Putamen (tissue), 1 donor: ENCODE data around the gene ATG7.
"Not testable (repeated sequence)": the region's sequence is repeated elsewhere in the genome, so short reads cannot be mapped to it uniquely, and the experiment has no call there.

Experiments
- DNase-seq: peaks from one replicate; pipeline ENCODE4 v3.0.0-alpha.2; 2016; ENCODE audit warnings: low spot score

The ATG7 gene

DNA sequence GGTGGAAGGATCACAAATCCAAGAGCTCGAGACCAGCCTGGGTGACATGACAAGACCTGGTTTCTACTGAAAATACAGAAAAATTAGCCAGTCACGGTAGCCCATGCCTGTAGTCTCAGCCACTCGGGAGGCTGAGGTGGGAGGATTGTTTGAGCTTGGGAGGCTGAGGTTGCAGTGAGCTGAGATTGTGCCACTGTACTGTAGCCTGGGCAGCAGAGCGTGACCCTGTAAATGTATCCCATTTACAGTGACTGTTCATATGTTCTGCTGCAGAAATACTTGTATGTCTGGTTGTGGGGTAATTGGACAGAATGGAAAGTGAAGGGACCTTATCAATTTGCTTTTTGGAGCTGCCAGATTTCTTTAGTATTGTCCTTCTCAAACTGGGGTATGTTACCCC, 24.9 kb downstream of the ATG7 start:
- DNase-seq, result no peak

DNA sequence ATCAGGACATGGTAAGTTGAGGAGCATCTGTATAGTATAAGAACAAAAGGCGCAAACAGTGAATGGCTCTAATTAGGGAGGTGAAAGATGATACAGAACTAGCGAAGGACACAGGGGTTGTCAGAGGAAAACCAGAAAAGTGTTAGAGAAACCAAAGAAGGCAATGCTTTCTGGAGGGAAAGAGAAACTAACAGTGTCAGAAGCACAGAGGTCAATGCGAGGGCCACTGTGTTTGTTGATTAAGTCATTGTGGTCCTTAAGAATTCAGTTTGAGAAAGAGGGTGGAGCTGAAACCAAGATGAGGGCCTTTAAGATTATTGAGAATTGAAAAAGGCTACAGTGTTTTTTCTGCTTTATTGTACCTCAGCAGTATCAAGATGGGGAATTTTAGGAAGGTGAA, 28.8 kb downstream of the ATG7 start:
- DNase-seq, result no peak

DNA sequence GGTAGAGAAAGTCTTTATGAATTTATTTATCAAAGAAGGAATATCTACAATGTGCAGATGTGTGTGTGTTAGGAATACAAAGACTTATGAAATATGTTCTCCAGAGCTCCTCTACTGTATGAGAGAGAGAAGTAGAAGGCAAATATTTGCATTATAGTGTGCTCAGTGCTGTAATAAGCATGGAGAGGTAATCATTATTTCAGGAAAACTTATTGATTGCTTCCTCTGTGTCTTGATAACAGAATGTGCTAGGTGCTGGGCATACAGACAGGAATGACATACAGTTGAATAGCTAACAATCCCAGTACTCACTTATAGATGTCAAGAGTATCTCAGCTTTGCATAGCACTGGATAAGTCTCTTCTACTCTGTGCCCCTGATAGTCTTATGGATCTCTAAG, 30.2 kb downstream of the ATG7 start:
- no peak for DNase-seq

DNA sequence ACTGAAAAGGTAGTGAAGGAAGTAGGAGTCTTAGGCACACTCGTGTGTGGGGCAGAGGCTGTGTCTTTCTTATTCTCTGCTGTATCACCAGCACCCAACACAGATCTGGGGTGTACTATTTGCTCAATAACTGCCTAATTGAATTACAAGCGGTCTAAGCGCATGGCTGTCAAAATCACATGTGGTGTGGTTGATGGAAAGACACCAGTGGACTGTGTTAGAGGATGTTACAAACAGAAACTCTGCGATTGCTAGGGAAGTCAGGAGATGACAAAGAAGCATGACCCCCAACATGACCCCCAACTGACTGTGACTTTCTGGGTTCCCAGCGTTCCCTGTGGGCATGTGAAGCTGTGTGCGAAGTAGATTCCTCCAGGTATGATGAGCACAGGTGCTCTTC, 32.0 kb downstream of the ATG7 start:
- no peak for DNase-seq

DNA sequence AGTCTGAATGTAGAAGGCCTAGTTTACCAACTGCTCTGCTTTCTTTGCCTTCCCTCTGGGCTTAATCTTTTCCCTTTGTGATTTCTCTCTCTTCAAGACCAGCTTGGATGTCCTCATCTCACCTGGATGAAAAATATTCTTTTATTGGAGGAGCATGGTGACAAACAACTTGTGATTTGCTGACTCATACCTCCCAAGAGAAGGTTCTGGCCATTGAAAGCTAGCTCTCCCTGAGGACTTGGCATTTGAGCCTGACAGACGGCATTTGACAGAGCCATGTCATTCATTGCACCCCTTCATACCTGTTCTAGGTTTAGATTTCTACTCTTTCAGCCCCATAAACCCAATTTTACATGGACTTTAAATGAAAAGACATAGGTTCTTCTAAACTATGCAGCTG, 33.3 kb downstream of the ATG7 start:
- DNase-seq, result no peak

DNA sequence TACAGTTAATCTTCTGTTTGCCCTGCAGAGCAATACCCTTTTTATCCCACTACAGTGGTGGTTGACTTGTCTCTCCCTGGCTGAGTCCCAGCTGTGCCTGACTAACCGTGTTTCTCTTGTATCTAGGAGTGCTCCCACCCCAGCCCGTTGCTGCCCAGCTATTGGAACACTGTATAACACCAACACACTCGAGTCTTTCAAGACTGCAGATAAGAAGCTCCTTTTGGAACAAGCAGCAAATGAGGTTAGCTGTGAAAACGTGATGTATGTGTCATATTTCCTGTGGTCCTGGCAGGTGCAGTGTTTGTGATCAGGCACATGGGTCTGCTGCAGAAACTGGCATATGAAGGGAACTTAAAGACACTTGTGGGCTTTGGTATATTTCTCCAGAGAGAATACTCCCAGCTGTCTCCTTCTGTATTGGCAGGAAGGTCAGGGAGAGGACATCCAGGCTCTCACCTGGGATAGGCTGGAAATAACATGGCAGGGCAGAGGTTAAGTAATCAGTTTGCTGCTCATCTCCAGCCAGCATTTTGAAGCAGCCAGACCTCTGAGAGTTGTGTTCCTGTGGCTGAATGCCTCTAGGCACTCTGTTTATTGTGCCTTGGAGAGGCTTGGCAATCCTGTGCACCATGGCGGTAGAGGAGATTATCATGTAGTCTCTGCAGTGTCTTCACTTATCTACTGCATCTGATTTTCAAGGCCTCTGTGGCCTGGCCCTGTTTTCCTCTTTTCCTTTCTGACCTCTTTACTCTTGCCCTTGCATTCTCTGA, 34.8 kb downstream of the ATG7 start:
- no peak for DNase-seq

DNA sequence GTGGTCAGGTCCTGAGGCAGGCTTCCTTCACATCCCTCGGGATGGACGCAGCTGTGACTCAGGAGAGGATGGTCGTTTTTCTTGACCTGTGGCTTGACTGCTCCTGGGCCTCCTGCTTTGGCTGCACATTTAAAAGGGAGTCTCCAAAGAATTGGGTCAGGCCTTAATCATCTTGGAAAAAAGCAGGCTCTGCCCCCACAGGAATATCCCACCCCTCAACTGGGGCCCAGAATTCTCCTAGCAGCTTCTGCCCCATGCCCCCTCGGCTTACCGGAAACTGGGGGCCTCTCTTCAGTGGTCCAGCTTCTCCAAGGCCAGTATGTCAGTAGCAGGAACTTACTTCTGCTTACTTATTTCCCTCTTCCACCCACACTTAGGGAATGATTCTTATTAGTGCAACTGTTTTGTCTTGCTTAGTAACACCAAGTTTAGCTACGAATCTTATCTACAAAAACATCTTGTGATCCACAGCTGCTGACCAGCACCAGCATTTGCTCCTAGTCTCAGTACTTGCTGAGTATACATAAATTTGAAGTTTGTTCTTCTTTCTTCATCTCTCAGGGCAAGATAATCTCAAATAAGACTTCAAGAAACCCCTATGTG, 35.7 kb downstream of the ATG7 start:
- DNase-seq, result no peak

DNA sequence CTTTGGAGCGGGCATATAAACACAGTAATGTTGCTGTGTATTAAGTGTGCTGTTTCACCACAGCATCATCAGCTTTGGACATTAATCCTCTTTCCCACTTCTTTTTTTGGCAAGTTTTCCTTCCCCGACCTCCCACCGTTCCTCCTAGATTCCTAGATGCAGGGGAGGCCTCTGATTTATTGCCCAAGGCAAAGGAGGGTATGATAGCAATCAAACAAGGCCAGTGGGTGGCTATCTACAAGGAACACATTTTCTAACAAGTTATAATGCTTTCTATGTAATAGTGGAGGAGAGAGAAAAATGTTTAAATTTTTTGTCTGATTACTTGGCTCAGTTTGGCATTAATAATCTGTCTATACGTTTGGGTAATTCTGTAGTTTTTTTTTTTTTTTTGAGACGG, 38.1 kb downstream of the ATG7 start:
- no peak for DNase-seq

DNA sequence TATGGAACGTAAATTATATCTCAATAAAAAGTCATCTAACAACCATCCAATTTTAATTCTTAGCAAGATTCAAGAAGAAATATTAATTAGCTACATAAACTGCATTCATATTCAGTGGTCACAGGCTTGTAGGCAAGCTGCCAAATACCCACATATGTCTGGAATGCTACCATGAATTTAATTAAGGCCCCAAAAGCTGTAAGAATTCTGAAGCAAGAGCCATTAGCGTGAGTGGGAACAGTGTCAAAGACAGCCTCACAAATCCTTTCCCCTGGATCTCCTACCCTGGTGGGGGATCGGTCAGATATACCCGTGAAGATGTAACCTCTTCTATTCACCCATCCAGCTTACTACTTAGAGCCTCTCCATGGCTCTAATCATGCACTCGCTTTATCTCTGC, 40.0 kb downstream of the ATG7 start:
- no peak for DNase-seq

DNA sequence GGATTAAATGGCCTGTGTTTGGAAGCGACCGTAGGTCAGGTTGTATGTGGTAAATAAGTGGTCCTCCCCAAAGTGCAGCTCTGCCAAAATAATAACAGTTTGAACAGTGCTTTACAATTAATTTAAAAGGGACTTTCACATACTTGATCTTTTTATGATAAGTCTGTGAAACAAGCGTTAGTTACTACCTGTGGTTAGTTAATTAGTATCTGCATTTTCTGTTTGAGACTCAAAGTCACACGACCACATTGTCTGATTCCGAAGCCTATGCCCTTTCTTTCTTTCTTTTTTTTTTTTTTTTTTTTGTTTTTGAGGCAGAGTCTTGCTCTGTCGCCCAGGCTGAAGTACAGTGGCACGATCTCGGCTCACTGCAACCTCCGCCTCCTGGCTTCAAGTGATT, 45.1 kb downstream of the ATG7 start:
- DNase-seq, result no peak

DNA sequence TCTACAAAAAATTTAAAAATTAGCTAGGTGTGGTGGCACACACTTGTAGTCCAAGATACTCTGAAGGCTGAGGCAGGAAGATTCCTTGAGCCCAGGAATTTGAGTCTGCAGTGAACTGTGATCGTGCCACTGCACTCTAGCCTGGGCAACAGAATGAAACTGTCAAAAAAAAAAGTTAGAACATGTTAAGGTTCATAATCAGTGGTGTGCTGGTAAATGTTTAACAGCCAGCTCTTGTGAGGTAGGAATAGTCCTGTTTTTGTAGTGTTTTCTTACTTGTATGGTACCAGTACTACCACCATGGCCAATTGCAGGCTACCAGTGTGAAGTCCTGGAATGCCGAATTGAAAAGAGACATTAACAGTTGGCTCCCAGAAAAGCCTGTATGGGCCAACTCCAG, 50.7 kb downstream of the ATG7 start:
- DNase-seq, result no peak

DNA sequence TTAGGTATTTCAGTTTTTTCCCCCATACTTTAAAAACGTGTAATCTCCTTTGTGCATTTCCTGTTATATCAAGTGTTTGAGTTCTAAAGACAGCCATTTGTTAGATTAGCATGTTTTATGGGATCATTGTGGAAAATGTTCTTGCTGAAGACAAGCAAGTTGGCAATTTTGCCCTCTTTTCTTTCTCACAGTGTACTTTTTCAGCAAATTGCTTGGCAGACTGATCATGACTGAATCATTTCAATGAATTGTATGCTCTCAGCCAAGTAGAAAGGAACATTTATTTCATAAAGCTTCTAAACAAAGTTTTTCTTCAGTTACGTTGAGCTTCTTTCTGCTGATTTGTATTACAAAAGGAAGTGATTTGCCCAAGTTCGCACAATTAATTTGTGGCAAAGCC, 51.6 kb downstream of the ATG7 start:
- DNase-seq, result peak; percentile 13

DNA sequence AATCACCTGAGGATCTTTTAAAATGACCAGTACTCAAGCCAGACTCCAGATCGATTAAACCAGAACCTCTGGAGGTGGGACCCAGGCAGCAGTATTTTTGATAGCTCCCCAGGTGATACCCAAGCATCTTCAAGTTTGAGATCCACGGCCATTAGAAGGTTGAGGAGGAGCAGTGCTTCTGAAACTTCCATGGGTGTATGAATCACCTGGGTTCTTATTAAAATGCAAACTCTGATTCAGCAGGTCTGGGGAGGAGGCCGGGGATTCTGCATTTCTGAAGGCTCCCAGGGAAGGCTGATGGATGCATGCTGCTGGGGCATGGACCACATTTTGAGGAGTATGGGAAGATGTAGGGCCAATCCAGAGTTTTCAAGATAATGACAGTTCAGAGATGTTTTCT, 55.4 kb downstream of the ATG7 start:
- no peak for DNase-seq

DNA sequence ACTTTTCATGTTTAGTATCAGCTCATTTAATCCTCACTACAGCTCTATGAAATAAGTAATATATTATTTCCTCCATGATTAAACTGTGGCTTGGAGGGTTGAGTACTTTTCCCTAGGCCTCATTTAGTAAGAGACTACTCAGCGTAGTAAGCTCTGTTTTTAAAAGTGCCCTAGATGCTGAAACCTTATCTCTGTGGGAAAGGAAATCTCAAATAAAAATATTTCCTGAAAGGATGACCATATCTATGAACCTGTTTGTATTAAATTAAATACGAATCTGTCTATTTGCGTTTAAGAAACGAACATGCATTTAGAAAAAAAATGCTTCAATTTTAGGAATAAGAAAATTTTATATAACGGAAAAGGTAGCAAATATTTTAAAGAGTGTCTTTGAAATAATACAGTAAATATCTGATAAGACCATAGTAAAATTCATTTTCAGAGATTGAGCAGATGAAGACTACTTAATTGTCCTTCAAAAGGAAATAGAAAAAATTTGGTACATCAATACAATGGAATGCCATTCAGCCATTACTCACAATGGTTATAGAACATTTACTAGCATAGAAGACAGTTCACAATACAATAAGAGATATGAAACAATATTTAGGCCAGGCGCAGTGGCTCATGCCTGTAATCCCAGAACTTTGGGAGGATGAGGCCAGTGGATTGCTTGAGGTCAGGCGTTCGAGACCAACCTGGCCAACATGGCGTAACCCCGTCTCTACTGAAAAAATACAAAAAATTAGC, 56.2 kb downstream of the ATG7 start:
- DNase-seq, result no peak

DNA sequence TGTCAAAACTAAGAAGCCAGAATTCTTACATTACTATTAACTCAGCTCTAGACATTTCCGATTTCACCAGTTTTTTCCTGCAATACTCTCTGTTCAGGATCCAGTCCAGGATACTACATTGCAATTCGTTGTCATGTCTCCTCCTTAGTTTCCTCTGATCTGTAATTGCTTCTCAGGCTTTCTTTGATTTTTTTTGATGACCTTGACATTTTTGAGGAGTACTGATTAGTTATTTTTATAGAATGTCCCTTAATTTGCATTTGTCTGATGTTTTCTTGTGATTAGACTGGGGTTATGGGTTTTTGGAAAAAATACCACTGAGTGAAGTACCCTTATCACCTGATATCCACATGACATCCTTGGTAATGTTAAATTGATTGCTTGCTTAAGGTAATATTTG, 57.6 kb downstream of the ATG7 start:
- no peak for DNase-seq

DNA sequence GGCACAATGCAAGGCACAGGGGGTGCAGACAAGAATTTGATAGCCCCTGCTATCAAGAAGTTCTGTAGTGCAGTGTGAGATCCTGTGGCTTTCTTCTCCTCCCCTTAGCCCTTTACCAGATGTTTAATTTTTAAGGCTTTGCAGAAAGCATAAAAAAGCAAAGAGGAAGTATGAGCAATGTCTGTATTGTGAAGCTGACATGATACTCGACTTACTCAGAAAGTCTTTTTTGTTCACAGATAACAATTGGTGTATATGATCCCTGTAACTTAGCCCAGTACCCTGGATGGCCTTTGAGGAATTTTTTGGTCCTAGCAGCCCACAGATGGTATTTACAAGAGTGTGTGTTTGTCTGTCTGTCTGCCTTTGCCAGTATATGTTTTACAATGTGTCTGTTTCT, 58.9 kb downstream of the ATG7 start:
- DNase-seq, result no peak

DNA sequence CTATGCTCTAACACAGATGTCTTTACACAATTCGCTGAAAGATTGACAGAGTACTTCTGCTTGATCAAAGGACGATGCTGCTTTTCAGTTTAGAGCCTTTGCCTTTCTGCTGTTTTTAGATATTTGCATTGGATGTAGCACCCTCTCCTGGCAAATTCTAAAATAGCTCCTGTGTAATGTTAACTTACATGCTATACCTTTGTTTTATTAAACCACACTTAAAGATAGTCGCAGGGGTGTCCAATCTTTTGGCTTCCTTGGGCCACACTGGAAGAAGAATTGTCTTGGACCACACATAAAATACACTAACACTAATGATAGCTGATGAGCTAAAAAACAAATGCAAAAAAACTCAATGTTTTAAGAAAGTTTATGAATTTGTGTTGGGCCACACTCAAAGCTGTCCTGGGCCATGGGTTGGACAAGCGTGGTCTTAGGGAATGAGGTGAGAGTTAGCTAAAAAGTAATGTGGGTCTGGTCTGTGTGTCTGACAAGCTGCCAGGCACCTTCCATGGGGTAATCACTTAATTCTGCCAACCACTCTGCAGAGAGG, 62.9 kb downstream of the ATG7 start:
- peak; percentile 63 for DNase-seq

DNA sequence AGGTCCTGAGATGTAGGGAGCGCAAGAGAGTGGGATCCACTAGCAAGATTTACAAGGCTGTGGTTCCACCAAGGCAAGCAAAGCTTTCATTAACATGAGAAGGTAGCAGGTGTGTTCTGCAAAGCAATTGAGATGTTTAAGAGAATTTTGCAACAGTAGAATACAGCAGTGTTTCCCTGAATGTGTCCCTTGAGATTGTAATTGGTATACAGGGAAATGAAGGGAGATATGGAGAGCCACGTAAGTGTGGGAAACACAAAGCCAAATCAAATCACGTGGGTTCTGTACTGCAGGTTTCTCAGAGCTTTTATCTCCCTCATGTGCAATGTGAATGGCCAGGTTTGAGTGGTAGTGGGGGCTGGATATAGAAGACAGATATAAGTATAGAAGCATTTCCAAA, 67.3 kb downstream of the ATG7 start:
- no peak for DNase-seq

DNA sequence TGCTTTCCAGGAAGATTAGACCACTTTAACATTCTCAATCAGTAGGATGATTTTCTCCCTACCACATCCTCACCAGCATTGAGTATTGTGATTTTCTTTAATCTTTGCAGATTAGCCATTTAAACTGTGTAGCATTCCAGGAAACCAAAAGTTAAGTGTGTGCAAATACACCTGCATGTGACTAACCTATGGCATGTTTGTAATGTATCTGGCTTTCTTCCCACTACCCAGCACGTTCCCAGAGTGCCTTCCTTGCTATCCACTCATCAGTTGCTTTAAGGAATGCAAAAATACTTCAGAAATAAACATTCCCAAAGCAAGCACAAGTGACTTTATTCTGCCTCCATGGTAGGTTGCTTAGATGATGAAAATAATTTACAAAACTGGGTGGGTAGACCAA, 74.2 kb downstream of the ATG7 start:
- no peak for DNase-seq

DNA sequence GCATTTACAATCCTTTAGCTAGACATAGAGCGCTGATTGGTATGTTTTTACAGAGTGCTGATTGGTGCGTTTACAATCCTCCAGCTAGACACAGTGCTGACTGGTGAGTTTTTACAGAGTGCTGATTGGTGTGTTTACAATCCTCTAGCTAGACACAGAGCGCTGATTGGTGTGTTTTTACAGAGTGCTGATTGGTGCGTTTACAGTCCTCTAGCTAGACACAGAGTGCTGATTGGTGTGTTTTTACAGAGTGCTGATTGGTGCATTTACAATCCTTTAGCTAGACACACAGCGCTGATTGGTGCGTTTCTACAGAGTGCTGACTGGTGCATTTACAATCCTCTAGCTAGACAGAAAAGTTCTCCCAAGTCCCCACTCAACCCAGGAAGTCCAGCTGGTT, 76.7 kb downstream of the ATG7 start:
- DNase-seq, result not testable (repeated sequence)

DNA sequence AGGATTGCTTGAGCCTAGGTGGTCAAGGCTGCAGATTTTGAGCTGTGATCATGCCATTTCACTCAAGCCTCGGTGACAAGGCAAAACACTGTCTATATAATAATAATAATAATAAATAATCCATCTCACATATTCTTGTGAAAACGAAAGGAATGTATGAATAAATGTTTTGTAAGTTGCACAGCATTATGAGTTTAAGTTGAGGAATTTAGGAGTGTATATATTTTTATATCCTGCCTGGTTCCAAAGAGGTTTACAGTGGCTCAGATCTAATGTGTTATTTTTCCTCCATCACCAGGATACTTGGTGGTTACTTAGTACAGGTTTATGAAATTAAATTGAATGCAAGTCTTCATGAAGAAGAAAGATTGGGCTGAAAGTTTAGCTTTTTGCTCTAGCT, 77.2 kb downstream of the ATG7 start:
- DNase-seq, result no peak

DNA sequence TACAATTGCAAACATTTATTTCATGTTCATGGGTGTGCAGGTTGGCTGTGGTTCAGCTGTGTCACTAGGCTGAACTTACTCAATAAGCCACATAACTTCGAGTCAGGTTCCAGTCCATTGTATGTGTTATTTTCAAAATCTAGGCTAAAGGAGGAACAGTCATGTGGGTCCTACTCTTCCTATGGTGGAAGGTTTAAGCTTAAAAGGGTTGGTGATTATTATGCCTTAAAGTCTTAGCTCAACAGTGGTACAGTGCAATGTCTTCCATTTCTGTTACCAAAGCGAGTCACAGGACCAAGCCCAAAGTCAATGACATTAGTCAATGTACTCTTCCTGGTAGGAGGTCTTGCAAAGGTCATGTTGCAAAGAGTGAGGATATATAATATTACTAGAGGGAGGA, 78.2 kb downstream of the ATG7 start:
- DNase-seq, result no peak

DNA sequence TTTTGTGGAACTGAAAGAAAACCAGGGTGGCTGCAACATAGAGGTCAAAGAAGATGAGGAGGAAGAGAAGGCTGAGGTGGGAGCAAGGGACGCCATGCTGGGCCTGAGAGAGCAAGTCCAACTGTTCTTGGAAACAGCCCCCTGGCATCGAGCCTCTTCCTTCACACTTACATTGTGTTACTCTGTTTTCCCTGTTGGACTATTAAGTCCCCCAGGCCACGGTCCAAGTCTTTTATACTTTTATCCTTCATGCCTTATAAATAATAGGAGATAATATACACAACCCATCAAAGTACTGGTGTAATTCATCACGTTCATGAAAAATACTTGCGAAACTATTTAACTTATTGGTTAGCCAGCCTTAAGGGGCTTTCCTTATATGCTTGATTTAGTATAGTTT, 79.3 kb downstream of the ATG7 start:
- no peak for DNase-seq
